Keratinocyte (primary cell): ENCODE measurements around the gene AGBL3.

Source experiments
- CTCF ChIP-seq, 3 experiments: IDR thresholded peaks in 1 of 3; conservative IDR thresholded peaks in 1 of 3; optimal IDR thresholded peaks in 1 of 3; 2 replicates in 2 of 3; 3 replicates in 1 of 3; pipeline versions ENCODE3 to v1.5.1; 2011; ENCODE audit warnings: low read length in 3 of 3, mild to moderate bottlenecking in 3 of 3, moderate library complexity in 2 of 3, control low read depth in 1 of 3, inconsistent platforms in 1 of 3; ENCODE audit not compliant: insufficient read depth in 2 of 3; ENCODE audit errors: extremely low read depth in 1 of 3
- EZH2 ChIP-seq: IDR thresholded peaks from one replicate; pipeline ENCODE4 v1.6.1; 2012; ENCODE audit warnings: inconsistent platforms, mild to moderate bottlenecking, low read length, moderate library complexity

GRCh38 chr7:135074096-135074495, 87.8 kb downstream of the AGBL3 start:
- TF ChIP-seq CTCF (optimal IDR thresholded peaks at IDR 0.05 in 1 of 3, IDR thresholded peaks at IDR 0.05 in 1 of 3, conservative IDR thresholded peaks at IDR 0.05 in 1 of 3; ENCODE audit: extremely low read depth in 1 of 3, insufficient read depth in 2 of 3, low read length in 3 of 3), result no peak
- no peak for TF ChIP-seq EZH2
